NT2/D1 (cell line): ENCODE data around the gene TGM3.

Experiments
- DNase-seq: peaks from one replicate; pipeline ENCODE4 v3.0.0-alpha.2; 2011; ENCODE audit warnings: low read depth, low spot score
- H3K27me3 ChIP-seq: 2 replicates; pipeline ENCODE4 v1.6.0; 2011; ENCODE audit warnings: mild to moderate bottlenecking; ENCODE audit not compliant: insufficient read length, insufficient read depth
- H3K36me3 ChIP-seq: 2 replicates; pipeline ENCODE4 v1.6.1; 2011; ENCODE audit warnings: mild to moderate bottlenecking, low read length, mixed read lengths; ENCODE audit not compliant: insufficient read depth, insufficient read length
- H3K4me1 ChIP-seq: 2 replicates; pipeline ENCODE4 v1.5.1; 2011; ENCODE audit not compliant: insufficient read depth, insufficient read length
- H3K4me3 ChIP-seq: 2 replicates; pipeline ENCODE4 v1.5.1; 2011; ENCODE audit warnings: low read depth; ENCODE audit not compliant: insufficient read length
- H3K9ac ChIP-seq: 2 replicates; pipeline ENCODE4 v1.6.0; 2011; ENCODE audit warnings: low read depth; ENCODE audit not compliant: insufficient read length
- H3K9me3 ChIP-seq: 2 replicates; pipeline ENCODE4 v1.5.1; 2011; ENCODE audit warnings: mild to moderate bottlenecking, low read length; ENCODE audit not compliant: insufficient read depth
- SUZ12 ChIP-seq: IDR thresholded peaks from 2 replicates; pipeline ENCODE4 v1.6.1; 2011; ENCODE audit not compliant: insufficient read length, insufficient read depth; ENCODE audit errors: extremely low read depth
- YY1 ChIP-seq: IDR thresholded peaks from 2 replicates; pipeline ENCODE4 v1.6.1; 2011; ENCODE audit not compliant: insufficient read length, insufficient read depth
- ZNF274 ChIP-seq: IDR thresholded peaks from 2 replicates; pipeline ENCODE4 v1.6.1; 2011; ENCODE audit warnings: mild to moderate bottlenecking, low read depth, low read length

TGM3 gene, protein sequence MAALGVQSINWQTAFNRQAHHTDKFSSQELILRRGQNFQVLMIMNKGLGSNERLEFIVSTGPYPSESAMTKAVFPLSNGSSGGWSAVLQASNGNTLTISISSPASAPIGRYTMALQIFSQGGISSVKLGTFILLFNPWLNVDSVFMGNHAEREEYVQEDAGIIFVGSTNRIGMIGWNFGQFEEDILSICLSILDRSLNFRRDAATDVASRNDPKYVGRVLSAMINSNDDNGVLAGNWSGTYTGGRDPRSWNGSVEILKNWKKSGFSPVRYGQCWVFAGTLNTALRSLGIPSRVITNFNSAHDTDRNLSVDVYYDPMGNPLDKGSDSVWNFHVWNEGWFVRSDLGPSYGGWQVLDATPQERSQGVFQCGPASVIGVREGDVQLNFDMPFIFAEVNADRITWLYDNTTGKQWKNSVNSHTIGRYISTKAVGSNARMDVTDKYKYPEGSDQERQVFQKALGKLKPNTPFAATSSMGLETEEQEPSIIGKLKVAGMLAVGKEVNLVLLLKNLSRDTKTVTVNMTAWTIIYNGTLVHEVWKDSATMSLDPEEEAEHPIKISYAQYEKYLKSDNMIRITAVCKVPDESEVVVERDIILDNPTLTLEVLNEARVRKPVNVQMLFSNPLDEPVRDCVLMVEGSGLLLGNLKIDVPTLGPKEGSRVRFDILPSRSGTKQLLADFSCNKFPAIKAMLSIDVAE

DNA sequence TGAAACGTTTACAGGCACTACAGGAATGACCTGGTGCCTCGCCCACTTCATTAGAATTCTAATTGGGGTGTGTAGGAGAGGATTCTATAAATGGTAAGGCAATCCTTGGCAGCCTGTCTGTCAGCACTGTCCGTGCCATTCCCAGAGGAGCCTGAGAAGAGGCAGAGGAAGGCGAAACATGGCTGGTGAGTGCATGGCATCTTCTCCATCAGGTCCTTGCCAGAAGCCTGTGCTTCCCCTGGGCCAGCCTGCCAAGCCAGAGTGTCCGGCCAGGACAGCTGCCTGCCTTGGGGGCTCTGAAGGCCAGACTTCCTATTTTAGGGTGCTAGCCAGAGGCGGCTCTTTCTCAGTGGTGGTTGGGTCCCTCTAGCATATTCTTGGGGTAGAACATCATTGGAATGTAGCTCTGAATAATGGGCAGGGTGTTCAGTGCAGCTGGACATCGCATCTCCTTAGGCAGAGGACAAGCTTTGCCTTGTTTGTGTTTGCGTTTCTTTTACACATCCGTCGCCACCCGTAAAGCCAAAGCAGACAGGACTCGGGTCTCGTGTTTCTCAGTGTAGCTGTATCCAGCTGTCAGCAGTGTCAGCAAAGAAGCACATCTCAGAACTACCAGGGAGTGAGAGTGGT is at the start of gene TGM3:
TSS of gene TGM3 (plus strand) at position 116 of the 630 bp plus-strand sequence. CDS start at position 179, 63 bp downstream.
- peaks cover 8% of the 10 kb centered on the region for H3K4me1 ChIP-seq
- no peaks in the 10 kb centered on the region for H3K36me3 ChIP-seq
- no peak for DNase-seq
- TF ChIP-seq SUZ12 (no peak), ZNF274 (no peak), YY1 (no peak)
- no peak within 1 kb of the TSS for H3K4me3 ChIP-seq
- H3K9ac ChIP-seq = no peak within 1 kb of the TSS
- H3K27me3 ChIP-seq = no peaks in the 10 kb centered on the region
- H3K9me3 ChIP-seq = no peaks in the 10 kb centered on the region

DNA sequence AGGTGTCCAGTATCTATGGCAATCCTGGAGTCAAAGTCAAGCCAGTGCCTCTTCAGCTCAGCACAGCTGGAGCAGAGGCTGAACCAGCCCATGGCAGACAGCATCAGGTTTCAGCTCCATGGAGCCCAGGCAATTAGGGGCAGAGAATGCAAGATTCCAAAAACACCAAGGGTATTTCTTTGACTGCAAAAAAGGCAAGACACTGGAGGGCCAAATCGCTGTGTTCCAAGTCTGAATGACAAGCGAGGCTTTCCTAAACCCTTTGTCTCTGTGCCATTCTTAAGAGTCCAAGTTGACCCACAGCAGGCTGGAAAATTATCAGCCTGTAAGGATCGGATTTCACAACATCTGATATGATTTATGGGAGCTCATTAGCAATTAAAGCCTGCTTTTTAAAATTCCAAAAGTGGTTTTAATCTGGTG is 49.7 kb upstream of the TGM3 start:
- peak; percentile 35 for DNase-seq
- Histone ChIP-seq H3K4me1 (peaks cover 6% of the 10 kb centered on the region), H3K27me3 (no peaks in the 10 kb centered on the region), H3K36me3 (no peaks in the 10 kb centered on the region), H3K4me3 (no peak overlapping the region), H3K9ac (no peak overlapping the region), H3K9me3 (no peaks in the 10 kb centered on the region)
- TF ChIP-seq SUZ12 (no peak), ZNF274 (no peak), YY1 (no peak)

DNA sequence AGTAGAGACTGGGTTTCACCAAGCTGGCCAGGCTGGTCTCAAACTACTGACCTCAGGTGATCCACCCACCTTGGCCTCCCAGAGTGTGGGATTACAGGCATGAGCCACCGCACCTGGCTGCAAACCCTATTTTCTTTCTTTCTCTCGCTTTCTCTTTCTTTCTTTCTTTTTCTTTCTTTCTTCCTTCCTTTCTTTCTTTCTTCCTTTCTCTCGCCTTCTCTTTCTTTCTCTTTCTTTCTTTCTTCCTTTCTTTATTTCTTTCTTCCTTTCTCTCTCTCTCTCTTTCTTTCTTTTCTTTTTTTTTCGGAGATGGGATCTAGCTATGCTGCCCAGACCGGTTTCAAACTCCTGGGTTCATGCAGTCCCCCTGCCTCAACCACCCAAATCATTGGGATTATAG is 47.0 kb upstream of the TGM3 start:
- Histone ChIP-seq H3K9me3 (no peaks in the 10 kb centered on the region), H3K4me3 (no peak overlapping the region), H3K4me1 (peaks cover 6% of the 10 kb centered on the region), H3K9ac (no peak overlapping the region), H3K27me3 (no peaks in the 10 kb centered on the region), H3K36me3 (no peaks in the 10 kb centered on the region)
- no peak for TF ChIP-seq SUZ12
- no peak for TF ChIP-seq ZNF274
- no peak for TF ChIP-seq YY1
- no peak for DNase-seq

DNA sequence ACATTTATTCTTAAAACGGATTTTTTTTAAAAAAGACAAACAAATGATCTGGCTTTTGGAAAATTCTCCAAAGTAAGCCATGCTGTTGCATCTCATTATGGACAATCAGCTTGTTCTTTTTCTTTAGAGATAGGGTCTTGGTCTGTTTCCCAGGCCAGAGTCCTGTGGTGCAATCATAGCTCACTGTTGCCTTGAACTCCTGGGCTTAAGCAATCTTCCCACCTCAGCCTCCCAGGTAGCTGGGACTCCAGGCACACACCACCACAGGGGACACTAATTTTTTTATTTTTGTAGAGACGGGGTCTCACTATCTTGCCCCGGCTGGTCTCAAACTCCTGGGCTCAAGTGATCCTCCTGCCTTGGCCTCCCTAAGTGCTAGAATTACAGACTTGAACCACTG is 45.9 kb upstream of the TGM3 start:
- Histone ChIP-seq H3K4me1 (peaks cover 4% of the 10 kb centered on the region), H3K9ac (no peak overlapping the region), H3K4me3 (no peak overlapping the region), H3K9me3 (no peaks in the 10 kb centered on the region), H3K27me3 (no peaks in the 10 kb centered on the region), H3K36me3 (no peaks in the 10 kb centered on the region)
- TF ChIP-seq YY1 = no peak
- no peak for DNase-seq

DNA sequence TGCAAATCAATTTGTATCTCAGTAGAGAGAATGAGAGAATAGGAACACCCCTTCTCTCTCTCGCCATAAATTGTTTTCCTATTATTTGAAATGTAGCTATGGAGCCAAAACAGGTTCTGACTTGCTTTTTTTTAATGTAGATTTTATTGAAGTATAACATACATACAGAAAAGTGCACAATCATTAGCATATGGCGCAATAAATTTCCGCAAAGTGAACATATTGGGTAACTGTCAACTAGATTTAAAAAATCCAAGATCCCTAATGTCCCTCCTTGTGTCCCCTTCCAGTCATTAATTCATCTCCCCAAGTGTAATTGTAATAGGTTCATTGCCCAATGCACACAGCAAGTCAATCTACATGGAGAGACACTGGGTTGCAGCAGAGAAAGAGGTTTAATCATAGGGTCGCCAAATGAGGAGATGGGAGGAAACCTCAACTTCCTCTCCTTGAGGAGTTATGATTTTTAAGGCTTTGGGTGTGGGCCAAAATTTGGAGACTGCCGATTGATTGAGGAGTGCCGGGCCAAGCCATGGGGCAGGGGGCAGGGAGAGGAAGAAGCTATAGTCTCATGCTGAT is 43.3 kb upstream of the TGM3 start:
- Histone ChIP-seq H3K27me3 (no peaks in the 10 kb centered on the region), H3K9me3 (no peaks in the 10 kb centered on the region), H3K4me1 (no peaks in the 10 kb centered on the region), H3K9ac (no peak overlapping the region), H3K36me3 (no peaks in the 10 kb centered on the region), H3K4me3 (no peak overlapping the region)
- DNase-seq = no peak
- TF ChIP-seq YY1 (no peak), ZNF274 (no peak), SUZ12 (no peak)

DNA sequence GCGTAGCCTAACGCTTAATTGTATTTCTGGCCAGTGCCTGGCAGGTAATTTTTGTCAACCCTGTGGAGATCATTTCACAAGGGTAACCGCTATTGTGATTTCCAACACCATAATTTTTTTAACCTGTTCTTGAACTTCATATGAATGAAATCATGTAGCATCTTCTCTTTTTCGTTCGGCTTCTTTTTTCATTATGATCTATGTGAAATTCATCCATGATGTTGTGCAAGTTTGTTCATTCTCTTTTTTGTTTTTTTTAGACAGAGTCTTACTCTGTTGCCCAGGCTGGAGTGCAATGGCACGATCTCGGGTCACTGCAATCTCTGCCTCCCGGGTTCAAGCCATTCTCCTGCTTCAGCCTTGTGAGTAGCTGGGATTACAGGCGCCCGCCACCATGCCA is 42.5 kb upstream of the TGM3 start:
- Histone ChIP-seq H3K4me3 (no peak overlapping the region), H3K4me1 (no peaks in the 10 kb centered on the region), H3K9me3 (no peaks in the 10 kb centered on the region), H3K27me3 (no peaks in the 10 kb centered on the region), H3K36me3 (no peaks in the 10 kb centered on the region), H3K9ac (no peak overlapping the region)
- TF ChIP-seq SUZ12 (no peak), YY1 (no peak), ZNF274 (no peak)
- no peak for DNase-seq

DNA sequence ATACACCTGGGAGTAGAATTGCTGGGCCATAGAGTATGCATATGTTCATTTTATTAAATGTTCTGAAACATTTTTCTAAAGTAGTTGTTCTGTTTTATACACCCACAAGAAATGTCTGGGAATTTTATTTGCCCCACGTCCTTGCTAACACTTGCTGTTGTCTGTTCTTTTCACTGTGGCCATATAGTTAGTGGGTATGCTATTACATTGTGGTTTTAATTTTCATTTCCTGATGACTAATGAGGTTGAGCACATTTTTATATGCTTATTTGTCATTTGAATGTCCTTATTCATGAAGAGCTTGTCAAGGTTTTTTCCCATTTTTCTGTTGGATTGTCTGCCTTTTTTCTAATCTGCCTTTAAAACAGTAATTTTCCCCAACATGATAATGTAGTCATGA is 41.5 kb upstream of the TGM3 start:
- H3K27me3 ChIP-seq = no peaks in the 10 kb centered on the region
- no peaks in the 10 kb centered on the region for H3K36me3 ChIP-seq
- DNase-seq = no peak
- H3K9ac ChIP-seq = no peak overlapping the region
- no peaks in the 10 kb centered on the region for H3K9me3 ChIP-seq
- no peaks in the 10 kb centered on the region for H3K4me1 ChIP-seq
- no peak overlapping the region for H3K4me3 ChIP-seq
- no peak for TF ChIP-seq YY1
- TF ChIP-seq ZNF274 = no peak
- TF ChIP-seq SUZ12 = no peak
